Activated CD8-positive, alpha-beta memory T cell treated with anti-CD3 and anti-CD28 coated beads, Interleukin-2, amount 10 ng/mL, durations not matched to agents 7 days and 5 days (primary cell): ENCODE results near the gene TCF4. TPM values are rescaled to one million over a fixed set of nuclear protein-coding genes. Genes with fewer than 3 reads are reported as not detected.

Experiments
- ATAC-seq: fragments of 150-1000 bp; cut with Tn5 transposase; one replicate; pipeline ENCODE4 v1.10.0; 2021; ENCODE audit warnings: moderate library complexity
- CTCF ChIA-PET: fragments of 350-600 bp; sonication (Branson Sonifier 250); formaldehyde crosslinking; loops from one replicate; lab custom pipeline; 2021; ENCODE audit warnings: antibody characterized with exemption; lab: Charles Lee
- DNase-seq: peaks from one replicate; pipeline ENCODE4 v3.0.0-alpha.2; 2020
- H3K27ac Mint-ChIP-seq: one replicate; pipeline ENCODE4 v1.8.0; 2021; ENCODE audit warnings: mild to moderate bottlenecking, mixed read lengths
- H3K27me3 Mint-ChIP-seq: one replicate; pipeline ENCODE4 v1.8.0; 2021; ENCODE audit warnings: mixed read lengths
- H3K36me3 Mint-ChIP-seq: one replicate; pipeline ENCODE4 v1.8.0; 2021; ENCODE audit warnings: mild to moderate bottlenecking, mixed read lengths
- H3K4me1 Mint-ChIP-seq: one replicate; pipeline ENCODE4 v1.8.0; 2021; ENCODE audit warnings: mixed read lengths
- H3K4me3 Mint-ChIP-seq: one replicate; pipeline ENCODE4 v1.8.0; 2021; ENCODE audit warnings: mild to moderate bottlenecking, moderate library complexity, mixed read lengths
- H3K9me3 Mint-ChIP-seq: one replicate; pipeline ENCODE4 v1.8.0; 2022; ENCODE audit warnings: low read depth, mixed read lengths
- total RNA-seq, 2 experiments: library from RNA; stranded (reverse); gene quantifications; one replicate each; pipeline ENCODE4 v1.2.3, GENCODE V29; 2021

Gene TCF4
- total RNA-seq, 2 experiments from 2014 or later: 1.2 to 2.0 TPM

- H3K4me3 Mint-ChIP-seq: no peak overlapping the region
- CTCF ChIA-PET: no interaction called here
- no peak overlapping the region for H3K27ac Mint-ChIP-seq
- peaks cover 9% of the 10 kb centered on the region for H3K27me3 Mint-ChIP-seq
- DNase-seq (no peak), ATAC-seq (no peak)
- peaks cover 2% of the 10 kb centered on the region for H3K9me3 Mint-ChIP-seq
- no peaks in the 10 kb centered on the region for H3K36me3 Mint-ChIP-seq
- H3K4me1 Mint-ChIP-seq: no peaks in the 10 kb centered on the region
These were observed 10.0 kb downstream of the TCF4 start for GRCh38 chr18:55577812-55578539.

GRCh38 chr18:55576001-55576400 lies 12.0 kb downstream of the TCF4 start:
- no peaks in the 10 kb centered on the region for H3K4me1 Mint-ChIP-seq
- CTCF ChIA-PET: no interaction called here
- H3K4me3 Mint-ChIP-seq: no peak overlapping the region
- no peaks in the 10 kb centered on the region for H3K36me3 Mint-ChIP-seq
- ATAC-seq (no peak), DNase-seq (no peak)
- peaks cover 2% of the 10 kb centered on the region for H3K9me3 Mint-ChIP-seq
- no peak overlapping the region for H3K27ac Mint-ChIP-seq
- H3K27me3 Mint-ChIP-seq: no peaks in the 10 kb centered on the region

- Mint-ChIP-seq H3K36me3 (no peaks in the 10 kb centered on the region), H3K4me3 (no peak overlapping the region), H3K9me3 (peaks cover 2% of the 10 kb centered on the region), H3K27me3 (no peaks in the 10 kb centered on the region), H3K4me1 (no peaks in the 10 kb centered on the region), H3K27ac (no peak overlapping the region)
- DNase-seq (no peak), ATAC-seq (no peak)
- CTCF ChIA-PET: no interaction called here
These were observed 12.9 kb downstream of the TCF4 start for GRCh38 chr18:55575066-55575465.

- Mint-ChIP-seq H3K9me3 (peaks cover 2% of the 10 kb centered on the region), H3K4me3 (no peak overlapping the region), H3K27ac (no peak overlapping the region), H3K36me3 (no peaks in the 10 kb centered on the region), H3K4me1 (no peaks in the 10 kb centered on the region), H3K27me3 (no peaks in the 10 kb centered on the region)
- no peak for DNase-seq
- ATAC-seq: no peak
- CTCF ChIA-PET: no interaction called here
These were observed 14.6 kb downstream of the TCF4 start for GRCh38 chr18:55573386-55573785.

GRCh38 chr18:55570966-55571365 lies 17.0 kb downstream of the TCF4 start:
- H3K27ac Mint-ChIP-seq: no peak overlapping the region
- DNase-seq: no peak
- H3K27me3 Mint-ChIP-seq: no peaks in the 10 kb centered on the region
- H3K36me3 Mint-ChIP-seq: no peaks in the 10 kb centered on the region
- CTCF ChIA-PET: no interaction called here
- no peak overlapping the region for H3K4me3 Mint-ChIP-seq
- peaks cover 2% of the 10 kb centered on the region for H3K9me3 Mint-ChIP-seq
- H3K4me1 Mint-ChIP-seq: no peaks in the 10 kb centered on the region
- no peak for ATAC-seq

GRCh38 chr18:55566456-55566935 lies 21.5 kb downstream of the TCF4 start:
- CTCF ChIA-PET: no interaction called here
- Mint-ChIP-seq H3K4me3 (no peak overlapping the region), H3K9me3 (no peaks in the 10 kb centered on the region), H3K4me1 (no peaks in the 10 kb centered on the region), H3K27ac (no peak overlapping the region), H3K36me3 (no peaks in the 10 kb centered on the region), H3K27me3 (no peaks in the 10 kb centered on the region)
- ATAC-seq (no peak), DNase-seq (no peak)

- Mint-ChIP-seq H3K27ac (no peak overlapping the region), H3K4me3 (no peak overlapping the region), H3K27me3 (no peaks in the 10 kb centered on the region), H3K4me1 (no peaks in the 10 kb centered on the region), H3K9me3 (no peaks in the 10 kb centered on the region), H3K36me3 (no peaks in the 10 kb centered on the region)
- DNase-seq (no peak), ATAC-seq (no peak)
- CTCF ChIA-PET: no interaction called here
These were observed 28.3 kb downstream of the TCF4 start for GRCh38 chr18:55559739-55560138.

GRCh38 chr18:55557211-55557610 lies 30.8 kb downstream of the TCF4 start:
- ATAC-seq (no peak), DNase-seq (no peak)
- H3K27me3 Mint-ChIP-seq: no peaks in the 10 kb centered on the region
- no peaks in the 10 kb centered on the region for H3K9me3 Mint-ChIP-seq
- H3K4me3 Mint-ChIP-seq: no peak overlapping the region
- no peaks in the 10 kb centered on the region for H3K4me1 Mint-ChIP-seq
- H3K27ac Mint-ChIP-seq: no peak overlapping the region
- no peaks in the 10 kb centered on the region for H3K36me3 Mint-ChIP-seq
- CTCF ChIA-PET: no interaction called here

GRCh38 chr18:55555395-55556027 lies 32.5 kb downstream of the TCF4 start:
- H3K4me3 Mint-ChIP-seq: no peak overlapping the region
- no peak overlapping the region for H3K27ac Mint-ChIP-seq
- ATAC-seq (no peak), DNase-seq (no peak)
- H3K9me3 Mint-ChIP-seq: no peaks in the 10 kb centered on the region
- CTCF ChIA-PET: no interaction called here
- H3K27me3 Mint-ChIP-seq: no peaks in the 10 kb centered on the region
- H3K36me3 Mint-ChIP-seq: no peaks in the 10 kb centered on the region
- H3K4me1 Mint-ChIP-seq: no peaks in the 10 kb centered on the region

GRCh38 chr18:55552526-55553189 lies 35.3 kb downstream of the TCF4 start:
- no peaks in the 10 kb centered on the region for H3K36me3 Mint-ChIP-seq

GRCh38 chr18:55551227-55551626 lies 36.8 kb downstream of the TCF4 start:
- H3K4me1 Mint-ChIP-seq: no peaks in the 10 kb centered on the region

More at GRCh38 chr18:55552526-55553189, 35.3 kb downstream of the TCF4 start:
- Mint-ChIP-seq H3K27ac (no peak overlapping the region), H3K27me3 (no peaks in the 10 kb centered on the region), H3K4me1 (no peaks in the 10 kb centered on the region), H3K4me3 (no peak overlapping the region), H3K9me3 (no peaks in the 10 kb centered on the region)
- DNase-seq (no peak), ATAC-seq (no peak)
- CTCF ChIA-PET: no interaction called here

GRCh38 chr18:55550471-55550870 lies 37.5 kb downstream of the TCF4 start:
- CTCF ChIA-PET: no interaction called here
- DNase-seq (no peak), ATAC-seq (no peak)
- Mint-ChIP-seq H3K4me3 (no peak overlapping the region), H3K4me1 (no peaks in the 10 kb centered on the region), H3K36me3 (no peaks in the 10 kb centered on the region), H3K9me3 (no peaks in the 10 kb centered on the region), H3K27me3 (no peaks in the 10 kb centered on the region), H3K27ac (no peak overlapping the region)

More at GRCh38 chr18:55551227-55551626, 36.8 kb downstream of the TCF4 start:
- ATAC-seq (no peak), DNase-seq (no peak)
- no peak overlapping the region for H3K27ac Mint-ChIP-seq
- H3K36me3 Mint-ChIP-seq: no peaks in the 10 kb centered on the region
- CTCF ChIA-PET: no interaction called here
- H3K9me3 Mint-ChIP-seq: no peaks in the 10 kb centered on the region
- H3K4me3 Mint-ChIP-seq: no peak overlapping the region
- H3K27me3 Mint-ChIP-seq: no peaks in the 10 kb centered on the region

- H3K27ac Mint-ChIP-seq: no peak overlapping the region
- no peaks in the 10 kb centered on the region for H3K36me3 Mint-ChIP-seq
- no peaks in the 10 kb centered on the region for H3K27me3 Mint-ChIP-seq
- ATAC-seq (no peak), DNase-seq (no peak)
- no peaks in the 10 kb centered on the region for H3K4me1 Mint-ChIP-seq
- H3K9me3 Mint-ChIP-seq: no peaks in the 10 kb centered on the region
- CTCF ChIA-PET: no interaction called here
- H3K4me3 Mint-ChIP-seq: no peak overlapping the region
These were observed 38.4 kb downstream of the TCF4 start for GRCh38 chr18:55549474-55550104.
